ENCODE measurements around the gene ALDH1B1.

- TF ChIP-seq EZH2 (IDR thresholded peaks at IDR 0.05; ENCODE audit: low read length, missing control alignments) = no peak
- TF ChIP-seq, protein P1, sequence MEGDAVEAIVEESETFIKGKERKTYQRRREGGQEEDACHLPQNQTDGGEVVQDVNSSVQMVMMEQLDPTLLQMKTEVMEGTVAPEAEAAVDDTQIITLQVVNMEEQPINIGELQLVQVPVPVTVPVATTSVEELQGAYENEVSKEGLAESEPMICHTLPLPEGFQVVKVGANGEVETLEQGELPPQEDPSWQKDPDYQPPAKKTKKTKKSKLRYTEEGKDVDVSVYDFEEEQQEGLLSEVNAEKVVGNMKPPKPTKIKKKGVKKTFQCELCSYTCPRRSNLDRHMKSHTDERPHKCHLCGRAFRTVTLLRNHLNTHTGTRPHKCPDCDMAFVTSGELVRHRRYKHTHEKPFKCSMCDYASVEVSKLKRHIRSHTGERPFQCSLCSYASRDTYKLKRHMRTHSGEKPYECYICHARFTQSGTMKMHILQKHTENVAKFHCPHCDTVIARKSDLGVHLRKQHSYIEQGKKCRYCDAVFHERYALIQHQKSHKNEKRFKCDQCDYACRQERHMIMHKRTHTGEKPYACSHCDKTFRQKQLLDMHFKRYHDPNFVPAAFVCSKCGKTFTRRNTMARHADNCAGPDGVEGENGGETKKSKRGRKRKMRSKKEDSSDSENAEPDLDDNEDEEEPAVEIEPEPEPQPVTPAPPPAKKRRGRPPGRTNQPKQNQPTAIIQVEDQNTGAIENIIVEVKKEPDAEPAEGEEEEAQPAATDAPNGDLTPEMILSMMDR (conservative IDR thresholded peaks at IDR 0.05 in 1 of 2, IDR thresholded peaks at IDR 0.05 in 1 of 2; ENCODE audit: low read depth in 1 of 2, low read length in 2 of 2) = no peak
Observed at GRCh38 chr9:38436708-38437107, 44.2 kb downstream of the ALDH1B1 start.

All from fibroblast of lung (primary cell).